KMS-11 (cell line): Measurements from ENCODE around the gene HOXB5.

ENCODE experiments used
- H2AFZ ChIP-seq: fragments of 200-600 bp; sonication (generic); 2 replicates; pipeline ENCODE4 v1.6.1; 2016; ENCODE audit warnings: antibody characterized with exemption, mixed run types, low read depth
- H3K27ac ChIP-seq: fragments of 200-600 bp; sonication (generic); 2 replicates; pipeline ENCODE4 v1.6.1; 2016; ENCODE audit warnings: mild to moderate bottlenecking, mixed run types
- H3K27me3 ChIP-seq: fragments of 200-600 bp; sonication (generic); 2 replicates; pipeline ENCODE4 v1.6.1; 2017; ENCODE audit warnings: mild to moderate bottlenecking, low read depth, mixed run types, moderate library complexity; ENCODE audit not compliant: insufficient read depth
- H3K36me3 ChIP-seq: fragments of 200-600 bp; sonication (generic); 2 replicates; pipeline ENCODE4 v1.6.1; 2017; ENCODE audit warnings: mild to moderate bottlenecking, mixed run types; ENCODE audit not compliant: insufficient read depth
- H3K4me1 ChIP-seq: fragments of 200-600 bp; sonication (generic); 2 replicates; pipeline ENCODE4 v1.6.1; 2016; ENCODE audit warnings: mild to moderate bottlenecking, low read depth, mixed run types; ENCODE audit not compliant: poor library complexity, severe bottlenecking
- H3K4me2 ChIP-seq: fragments of 200-600 bp; sonication (generic); 2 replicates; pipeline ENCODE4 v1.7.0; 2016; ENCODE audit warnings: mild to moderate bottlenecking, mixed run types
- H3K4me3 ChIP-seq: fragments of 200-600 bp; sonication (generic); IDR thresholded peaks from 2 replicates; pipeline ENCODE4 v1.6.1; 2017; ENCODE audit warnings: low read depth, low read length, mixed read lengths; ENCODE audit not compliant: insufficient read depth
- H3K79me2 ChIP-seq: fragments of 200-600 bp; sonication (generic); 2 replicates; pipeline ENCODE4 v1.6.1; 2016; ENCODE audit warnings: low read depth, mixed run types; ENCODE audit not compliant: insufficient read depth
- H3K9ac ChIP-seq: fragments of 200-600 bp; sonication (generic); 2 replicates; pipeline ENCODE4 v1.6.1; 2016; ENCODE audit warnings: mild to moderate bottlenecking, mixed run types
- H4K20me1 ChIP-seq: fragments of 200-600 bp; sonication (generic); 2 replicates; pipeline ENCODE4 v1.6.1; 2016; ENCODE audit warnings: mild to moderate bottlenecking, mixed run types; ENCODE audit not compliant: insufficient read depth
- TF ChIP-seq, protein P1 (sequence below): fragments of 200-600 bp; sonication (generic); conservative IDR thresholded peaks from 2 replicates; pipeline ENCODE4 v1.6.1; 2017; ENCODE audit warnings: low read depth, mild to moderate bottlenecking, antibody characterized with exemption, low read length, moderate library complexity, mixed read lengths

Gene HOXB5

DNA sequence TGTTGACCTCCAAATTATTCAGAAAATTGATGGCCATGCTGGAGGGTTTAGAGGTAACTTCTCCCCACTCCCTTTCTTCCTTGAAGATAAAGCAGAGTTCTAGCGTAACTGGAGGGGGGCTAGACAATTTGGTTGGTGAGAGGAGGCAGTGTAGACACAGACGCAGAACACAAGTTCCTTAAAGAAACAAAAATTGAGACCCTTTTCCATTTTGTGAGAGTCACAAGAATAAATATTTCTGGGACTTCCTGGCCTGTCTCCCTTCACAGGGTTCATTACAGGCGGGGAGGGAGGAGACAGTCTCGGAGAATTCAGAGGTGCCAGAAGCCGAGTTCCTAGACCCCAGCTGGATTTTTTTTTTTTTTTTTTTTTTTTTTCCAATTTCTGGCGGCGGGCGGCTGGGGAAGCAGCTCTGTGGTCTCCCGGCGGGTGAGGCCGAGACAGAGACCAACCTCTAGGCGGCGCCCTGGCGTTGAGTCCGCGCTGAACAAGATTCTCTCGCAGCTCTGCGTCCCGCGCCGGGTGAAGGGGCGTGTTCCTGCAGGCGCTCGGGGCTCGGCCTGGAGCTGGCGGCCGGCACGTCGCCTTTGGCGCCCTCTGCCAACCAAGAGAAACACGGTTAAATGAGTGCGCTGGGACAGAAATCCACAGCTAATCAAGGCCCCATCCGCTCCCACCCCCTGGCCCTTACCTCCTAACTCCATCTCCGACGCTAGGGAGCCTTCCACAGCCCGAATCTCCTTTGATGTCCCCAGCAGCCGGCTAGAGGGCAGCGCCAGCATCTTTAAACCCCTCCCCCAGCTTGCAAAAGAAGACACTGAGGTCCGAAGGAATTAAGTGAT lies 42.8 kb upstream of the HOXB5 start:
- H3K4me1 ChIP-seq: peaks cover 39% of the 10 kb centered on the region
- H2AFZ ChIP-seq: peak overlapping the region; percentile 39
- H3K79me2 ChIP-seq: no peaks in the 10 kb centered on the region
- H3K27ac ChIP-seq: no peak overlapping the region
- peaks cover 5% of the 10 kb centered on the region; the same call in 1 of the 2 replicates for H3K27me3 ChIP-seq
- H3K4me3 ChIP-seq: no peak overlapping the region
- no peaks in the 10 kb centered on the region for H3K36me3 ChIP-seq
- H4K20me1 ChIP-seq: no peaks in the 10 kb centered on the region
- peak overlapping the region; percentile 48 for H3K4me2 ChIP-seq
- TF ChIP-seq, protein P1, sequence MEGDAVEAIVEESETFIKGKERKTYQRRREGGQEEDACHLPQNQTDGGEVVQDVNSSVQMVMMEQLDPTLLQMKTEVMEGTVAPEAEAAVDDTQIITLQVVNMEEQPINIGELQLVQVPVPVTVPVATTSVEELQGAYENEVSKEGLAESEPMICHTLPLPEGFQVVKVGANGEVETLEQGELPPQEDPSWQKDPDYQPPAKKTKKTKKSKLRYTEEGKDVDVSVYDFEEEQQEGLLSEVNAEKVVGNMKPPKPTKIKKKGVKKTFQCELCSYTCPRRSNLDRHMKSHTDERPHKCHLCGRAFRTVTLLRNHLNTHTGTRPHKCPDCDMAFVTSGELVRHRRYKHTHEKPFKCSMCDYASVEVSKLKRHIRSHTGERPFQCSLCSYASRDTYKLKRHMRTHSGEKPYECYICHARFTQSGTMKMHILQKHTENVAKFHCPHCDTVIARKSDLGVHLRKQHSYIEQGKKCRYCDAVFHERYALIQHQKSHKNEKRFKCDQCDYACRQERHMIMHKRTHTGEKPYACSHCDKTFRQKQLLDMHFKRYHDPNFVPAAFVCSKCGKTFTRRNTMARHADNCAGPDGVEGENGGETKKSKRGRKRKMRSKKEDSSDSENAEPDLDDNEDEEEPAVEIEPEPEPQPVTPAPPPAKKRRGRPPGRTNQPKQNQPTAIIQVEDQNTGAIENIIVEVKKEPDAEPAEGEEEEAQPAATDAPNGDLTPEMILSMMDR: peak; percentile 87
- no peak overlapping the region for H3K9ac ChIP-seq

- no peak overlapping the region for H3K4me3 ChIP-seq
- H3K27me3 ChIP-seq: peaks cover 5% of the 10 kb centered on the region; the same call in 1 of the 2 replicates
- no peak overlapping the region for H3K9ac ChIP-seq
- H3K27ac ChIP-seq: no peak overlapping the region
- H3K4me1 ChIP-seq: peaks cover 47% of the 10 kb centered on the region
- H3K79me2 ChIP-seq: no peaks in the 10 kb centered on the region
- no peak overlapping the region; the same call in 1 of the 2 replicates for H3K4me2 ChIP-seq
- no peak overlapping the region for H2AFZ ChIP-seq
- H4K20me1 ChIP-seq: no peaks in the 10 kb centered on the region
- TF ChIP-seq, protein P1: no peak
- no peaks in the 10 kb centered on the region for H3K36me3 ChIP-seq
Measured at GRCh38 chr17:48634493-48635208, 41.1 kb upstream of the HOXB5 start.

- Histone ChIP-seq H3K27ac (no peak overlapping the region; the same call in 1 of the 2 replicates), H3K27me3 (peaks cover 8% of the 10 kb centered on the region; the same call in 1 of the 2 replicates), H3K36me3 (no peaks in the 10 kb centered on the region), H3K4me3 (no peak overlapping the region), H3K79me2 (no peaks in the 10 kb centered on the region), H3K4me2 (no peak overlapping the region; the same call in 1 of the 2 replicates), H3K4me1 (peaks cover 47% of the 10 kb centered on the region), H4K20me1 (no peaks in the 10 kb centered on the region), H3K9ac (no peak overlapping the region), H2AFZ (no peak overlapping the region; the same call in 1 of the 2 replicates)
- TF ChIP-seq, protein P1: no peak
Measured at GRCh38 chr17:48633266-48633677, 39.7 kb upstream of the HOXB5 start.

DNA sequence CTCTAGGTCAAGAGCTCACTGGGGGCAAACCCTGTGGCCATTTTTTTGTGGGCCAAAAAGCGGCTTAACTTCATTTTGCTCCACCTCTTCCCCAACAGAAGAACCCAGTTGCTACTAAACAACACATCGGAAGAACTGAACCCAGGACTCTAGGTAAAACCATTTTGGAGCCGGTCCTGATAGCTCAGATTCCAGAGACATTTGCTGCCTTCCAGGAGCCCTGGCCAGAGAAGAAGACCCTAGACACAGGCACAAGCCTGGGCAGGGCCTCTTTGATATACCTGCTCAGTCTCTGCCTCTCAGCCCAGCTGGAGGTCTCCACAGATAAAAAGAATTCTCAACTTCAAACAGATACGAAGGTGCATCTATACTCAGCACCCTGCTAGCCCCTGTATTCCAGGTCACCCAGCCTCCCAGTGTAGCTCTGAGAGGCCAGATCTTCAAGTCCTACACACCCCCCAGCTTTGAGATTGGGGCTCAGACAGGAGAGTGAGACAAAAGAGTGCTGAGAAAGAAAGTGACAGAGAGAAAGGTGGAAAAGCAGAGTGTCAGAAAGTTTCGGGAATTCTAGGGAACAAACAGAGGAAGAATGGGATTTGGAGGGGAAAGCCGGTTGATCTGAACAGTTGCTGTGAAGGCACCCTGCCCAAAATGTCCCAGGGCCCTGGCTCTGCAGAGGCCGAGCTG lies 39.1 kb upstream of the HOXB5 start:
- Histone ChIP-seq H3K36me3 (no peaks in the 10 kb centered on the region), H2AFZ (peak overlapping the region; percentile 55), H3K4me1 (peaks cover 47% of the 10 kb centered on the region), H3K27me3 (peaks cover 12% of the 10 kb centered on the region; the same call in 1 of the 2 replicates), H4K20me1 (no peaks in the 10 kb centered on the region), H3K27ac (peak overlapping the region; percentile 38), H3K79me2 (no peaks in the 10 kb centered on the region), H3K4me2 (peak overlapping the region; percentile 74), H3K4me3 (no peak overlapping the region), H3K9ac (peak overlapping the region; percentile 11; the same call in 1 of the 2 replicates)
- TF ChIP-seq, protein P1: no peak
